Measurements from ENCODE around the gene TRA2B. TPM values are rescaled to one million over a fixed set of nuclear protein-coding genes. Genes with fewer than 3 reads are reported as not detected.

TRA2B gene
- total RNA-seq, 1 experiment from 2014 or later = 236 TPM

GRCh38 chr3:185916042-185916833 is 21.6 kb downstream of the TRA2B start:
- no peaks in the 10 kb centered on the region for H3K27me3 Mint-ChIP-seq (ENCODE audit: low read depth)
- ChIA-PET CTCF (no interaction called here), POLR2A (no interaction called here)
- H3K36me3 Mint-ChIP-seq = peaks cover 60% of the 10 kb centered on the region
- no peak overlapping the region for H3K4me3 Mint-ChIP-seq
- H3K27ac Mint-ChIP-seq = no peak overlapping the region; the same call in 1 of the 2 replicates
- DNase-seq (ENCODE audit: low spot score) (no peak), ATAC-seq (no peak)
- H3K9me3 Mint-ChIP-seq = no peaks in the 10 kb centered on the region
- H3K4me1 Mint-ChIP-seq = no peaks in the 10 kb centered on the region
- TF ChIP-seq ELF4 (CRISPR knock-in tag; IDR thresholded peaks at IDR 0.05; ENCODE audit: low read depth) = no peak
- TF ChIP-seq, protein P1, sequence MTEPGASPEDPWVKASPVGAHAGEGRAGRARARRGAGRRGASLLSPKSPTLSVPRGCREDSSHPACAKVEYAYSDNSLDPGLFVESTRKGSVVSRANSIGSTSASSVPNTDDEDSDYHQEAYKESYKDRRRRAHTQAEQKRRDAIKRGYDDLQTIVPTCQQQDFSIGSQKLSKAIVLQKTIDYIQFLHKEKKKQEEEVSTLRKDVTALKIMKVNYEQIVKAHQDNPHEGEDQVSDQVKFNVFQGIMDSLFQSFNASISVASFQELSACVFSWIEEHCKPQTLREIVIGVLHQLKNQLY (CRISPR knock-in tag; IDR thresholded peaks at IDR 0.05) = no peak
- no peak for TF ChIP-seq MXD4 (CRISPR knock-in tag; IDR thresholded peaks at IDR 0.05; ENCODE audit: borderline replicate concordance)
- TF ChIP-seq ZNF396 (CRISPR knock-in tag; IDR thresholded peaks at IDR 0.05; ENCODE audit: borderline replicate concordance) = no peak
- no peak for TF ChIP-seq AR (CRISPR knock-in tag; IDR thresholded peaks at IDR 0.05)
- TF ChIP-seq NR1H2 (CRISPR knock-in tag; IDR thresholded peaks at IDR 0.05) = no peak
- TF ChIP-seq FOXJ3 (CRISPR knock-in tag; IDR thresholded peaks at IDR 0.05; ENCODE audit: borderline replicate concordance) = no peak
- TF ChIP-seq TP53 (CRISPR knock-in tag; IDR thresholded peaks at IDR 0.05) = no peak
- TF ChIP-seq, protein P2, sequence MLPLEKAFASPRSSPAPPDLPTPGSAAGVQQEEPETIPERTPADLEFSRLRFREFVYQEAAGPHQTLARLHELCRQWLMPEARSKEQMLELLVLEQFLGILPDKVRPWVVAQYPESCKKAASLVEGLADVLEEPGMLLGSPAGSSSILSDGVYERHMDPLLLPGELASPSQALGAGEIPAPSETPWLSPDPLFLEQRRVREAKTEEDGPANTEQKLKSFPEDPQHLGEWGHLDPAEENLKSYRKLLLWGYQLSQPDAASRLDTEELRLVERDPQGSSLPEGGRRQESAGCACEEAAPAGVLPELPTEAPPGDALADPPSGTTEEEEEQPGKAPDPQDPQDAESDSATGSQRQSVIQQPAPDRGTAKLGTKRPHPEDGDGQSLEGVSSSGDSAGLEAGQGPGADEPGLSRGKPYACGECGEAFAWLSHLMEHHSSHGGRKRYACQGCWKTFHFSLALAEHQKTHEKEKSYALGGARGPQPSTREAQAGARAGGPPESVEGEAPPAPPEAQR (CRISPR knock-in tag; IDR thresholded peaks at IDR 0.05) = no peak

DNA sequence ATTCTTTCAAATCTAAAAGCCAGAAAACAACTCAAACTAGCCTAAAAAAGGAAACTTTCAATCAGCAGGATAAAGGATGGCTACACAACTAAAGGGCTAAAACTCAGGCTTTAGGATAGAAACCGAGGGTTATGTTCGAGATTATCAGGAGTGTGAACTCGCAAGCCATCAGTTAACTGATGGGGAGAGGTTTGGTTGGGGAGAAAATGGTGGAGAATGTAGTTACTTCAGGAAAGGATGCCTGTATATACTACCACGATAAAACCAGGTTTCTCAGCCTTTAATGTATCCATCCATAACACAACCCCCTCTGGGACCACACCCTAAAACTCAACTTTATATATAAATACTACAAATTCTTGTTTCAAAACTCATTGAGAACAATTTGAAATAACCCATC is 22.2 kb downstream of the TRA2B start:
- Mint-ChIP-seq H3K36me3 (peaks cover 54% of the 10 kb centered on the region), H3K4me3 (no peak overlapping the region), H3K4me1 (no peaks in the 10 kb centered on the region), H3K9me3 (no peaks in the 10 kb centered on the region), H3K27ac (peak overlapping the region; percentile 91), H3K27me3 (ENCODE audit: low read depth) (no peaks in the 10 kb centered on the region)
- CTCF ChIA-PET = interaction anchor here (1.5 kb wide), 1 partner anchor 27 kb away, joined by 4 read pairs; no protein-coding TSS in a partner anchor
- ATAC-seq = no peak
- DNase-seq (ENCODE audit: low spot score) = no peak
- TF ChIP-seq, protein P3, sequence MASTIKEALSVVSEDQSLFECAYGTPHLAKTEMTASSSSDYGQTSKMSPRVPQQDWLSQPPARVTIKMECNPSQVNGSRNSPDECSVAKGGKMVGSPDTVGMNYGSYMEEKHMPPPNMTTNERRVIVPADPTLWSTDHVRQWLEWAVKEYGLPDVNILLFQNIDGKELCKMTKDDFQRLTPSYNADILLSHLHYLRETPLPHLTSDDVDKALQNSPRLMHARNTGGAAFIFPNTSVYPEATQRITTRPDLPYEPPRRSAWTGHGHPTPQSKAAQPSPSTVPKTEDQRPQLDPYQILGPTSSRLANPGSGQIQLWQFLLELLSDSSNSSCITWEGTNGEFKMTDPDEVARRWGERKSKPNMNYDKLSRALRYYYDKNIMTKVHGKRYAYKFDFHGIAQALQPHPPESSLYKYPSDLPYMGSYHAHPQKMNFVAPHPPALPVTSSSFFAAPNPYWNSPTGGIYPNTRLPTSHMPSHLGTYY (CRISPR knock-in tag; IDR thresholded peaks at IDR 0.05) = 0 out of 2 replicates have a peak, but pooled peaks have one; percentile 1
- TF ChIP-seq MXD4 (CRISPR knock-in tag; IDR thresholded peaks at IDR 0.05; ENCODE audit: borderline replicate concordance) = no peak
- POLR2A ChIA-PET = no interaction called here

DNA sequence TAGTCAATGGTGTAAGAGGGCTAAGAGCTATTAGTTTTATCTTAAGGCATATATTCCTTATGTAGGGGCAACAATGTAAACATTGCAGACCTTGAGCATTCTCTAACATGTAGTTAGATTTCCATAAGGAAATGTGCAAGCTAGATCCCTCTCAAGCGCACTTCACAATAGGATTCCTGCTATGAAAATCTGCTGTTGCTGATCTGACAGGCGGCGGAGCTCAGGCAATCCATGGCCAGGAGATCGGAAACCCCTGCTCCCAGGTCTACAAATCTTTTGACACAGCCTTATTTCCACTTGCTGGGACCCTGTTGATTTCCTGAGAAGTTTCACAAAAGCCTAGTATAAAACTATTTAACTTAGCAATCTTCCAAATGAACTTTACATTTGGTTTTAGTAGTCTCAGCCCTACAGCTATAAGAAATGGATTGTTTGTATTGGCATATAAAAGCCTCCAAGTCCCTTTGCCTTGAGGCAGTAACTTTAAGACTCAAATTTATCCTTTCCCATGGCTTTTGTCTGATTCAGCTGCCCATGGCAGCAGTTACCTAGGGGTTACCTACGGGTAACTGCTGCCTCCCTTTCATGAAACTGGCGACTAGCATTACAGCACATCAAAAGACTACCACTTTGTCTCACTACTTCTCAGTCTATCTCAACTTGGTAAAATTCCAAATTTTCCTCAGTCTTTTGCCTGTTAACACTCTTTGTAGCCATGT is 22.7 kb downstream of the TRA2B start:
- ATAC-seq = no peak
- Mint-ChIP-seq H3K4me3 (no peak overlapping the region), H3K9me3 (no peaks in the 10 kb centered on the region), H3K27ac (peak overlapping the region; percentile 91), H3K4me1 (no peaks in the 10 kb centered on the region), H3K27me3 (ENCODE audit: low read depth) (no peaks in the 10 kb centered on the region), H3K36me3 (peaks cover 48% of the 10 kb centered on the region)
- CTCF ChIA-PET = interaction anchor here (1.2 to 4.6 kb wide), 3 partner anchors 28 to 255 kb away, joined by 4 to 44 read pairs (median 4); no protein-coding TSS in a partner anchor
- DNase-seq (ENCODE audit: low spot score) = no peak
- TF ChIP-seq, protein P4, sequence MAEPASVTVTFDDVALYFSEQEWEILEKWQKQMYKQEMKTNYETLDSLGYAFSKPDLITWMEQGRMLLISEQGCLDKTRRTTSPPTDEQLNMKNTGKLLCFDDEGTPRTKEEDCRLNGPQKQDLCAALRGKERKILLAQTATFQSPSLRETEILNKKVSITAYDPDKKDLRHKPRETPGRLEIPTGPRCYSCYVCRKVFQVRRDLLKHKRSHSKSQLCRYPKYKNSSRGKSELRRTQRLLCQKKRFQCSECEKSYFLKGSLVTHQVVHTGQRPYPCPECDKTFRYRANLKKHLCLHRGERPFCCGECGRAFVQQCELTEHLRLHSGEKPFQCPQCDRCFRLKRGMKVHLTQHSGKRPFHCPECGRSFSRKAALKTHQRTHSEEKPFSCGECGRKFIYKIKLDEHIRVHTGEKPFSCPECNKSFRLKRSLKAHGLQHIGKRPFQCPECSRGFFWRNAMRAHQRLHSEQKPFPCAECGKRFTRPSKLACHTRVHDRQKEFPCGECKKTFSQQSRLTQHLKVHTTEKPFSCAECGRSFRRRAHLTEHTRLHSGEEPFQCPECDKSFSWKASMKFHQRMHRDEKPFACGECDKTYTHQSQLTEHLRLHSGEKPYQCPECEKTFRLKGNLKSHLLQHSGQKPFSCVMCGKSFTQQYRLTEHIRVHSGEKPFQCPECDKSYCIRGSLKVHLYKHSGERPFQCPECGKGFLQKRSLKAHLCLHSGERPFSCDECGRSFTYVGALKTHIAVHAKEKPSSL (CRISPR knock-in tag; conservative IDR thresholded peaks at IDR 0.05) = peak; percentile 10; the same call in 1 of the 2 replicates
- TF ChIP-seq PRRX2 (CRISPR knock-in tag; IDR thresholded peaks at IDR 0.05) = peak; percentile 28; the same call in 1 of the 2 replicates
- TF ChIP-seq ESRRA (CRISPR knock-in tag; IDR thresholded peaks at IDR 0.05; ENCODE audit: borderline replicate concordance) = no peak
- TF ChIP-seq, protein P3 (CRISPR knock-in tag; IDR thresholded peaks at IDR 0.05) = 0 out of 2 replicates have a peak, but pooled peaks have one; percentile 5
- POLR2A ChIA-PET = interaction anchor here (0.7 to 1.5 kb wide), 3 partner anchors 22 to 254 kb away, joined by 3 to 5 read pairs (median 4); partner anchors contain the start of gene TRA2B
